ENCODE data around the gene BMX.

BMX gene

GRCh38 chrX:15594371-15594770, 93.8 kb downstream of the BMX start:
- H3K27ac ChIP-seq, result no peak overlapping the region
- ChIA-PET POLR2A (ENCODE audit: low non-redundant PET) (no interaction called here), CTCF (no interaction called here)
- DNase-seq (ENCODE audit: low spot score), result peak; percentile 9
- TF ChIP-seq, protein P1, sequence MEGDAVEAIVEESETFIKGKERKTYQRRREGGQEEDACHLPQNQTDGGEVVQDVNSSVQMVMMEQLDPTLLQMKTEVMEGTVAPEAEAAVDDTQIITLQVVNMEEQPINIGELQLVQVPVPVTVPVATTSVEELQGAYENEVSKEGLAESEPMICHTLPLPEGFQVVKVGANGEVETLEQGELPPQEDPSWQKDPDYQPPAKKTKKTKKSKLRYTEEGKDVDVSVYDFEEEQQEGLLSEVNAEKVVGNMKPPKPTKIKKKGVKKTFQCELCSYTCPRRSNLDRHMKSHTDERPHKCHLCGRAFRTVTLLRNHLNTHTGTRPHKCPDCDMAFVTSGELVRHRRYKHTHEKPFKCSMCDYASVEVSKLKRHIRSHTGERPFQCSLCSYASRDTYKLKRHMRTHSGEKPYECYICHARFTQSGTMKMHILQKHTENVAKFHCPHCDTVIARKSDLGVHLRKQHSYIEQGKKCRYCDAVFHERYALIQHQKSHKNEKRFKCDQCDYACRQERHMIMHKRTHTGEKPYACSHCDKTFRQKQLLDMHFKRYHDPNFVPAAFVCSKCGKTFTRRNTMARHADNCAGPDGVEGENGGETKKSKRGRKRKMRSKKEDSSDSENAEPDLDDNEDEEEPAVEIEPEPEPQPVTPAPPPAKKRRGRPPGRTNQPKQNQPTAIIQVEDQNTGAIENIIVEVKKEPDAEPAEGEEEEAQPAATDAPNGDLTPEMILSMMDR (conservative IDR thresholded peaks at IDR 0.05; ENCODE audit: low read depth), result no peak

DNA sequence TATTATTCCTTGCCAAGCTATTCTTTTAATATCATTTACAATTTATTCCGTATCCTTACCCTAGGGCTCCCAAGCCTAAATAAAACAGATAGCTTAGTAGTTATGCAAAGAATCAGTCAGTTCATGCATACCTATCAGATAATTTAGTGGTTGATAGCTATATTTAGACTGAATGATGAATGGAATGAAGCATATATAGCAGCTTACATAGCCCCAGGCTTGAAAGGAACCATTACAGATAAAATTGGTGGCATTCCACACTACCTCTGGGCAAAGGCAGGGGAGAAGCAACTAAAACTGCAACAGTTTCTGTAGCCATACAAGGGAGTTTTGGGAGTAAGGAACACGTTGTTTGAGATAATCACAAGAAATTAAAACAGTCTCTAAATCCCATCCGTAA, 97.4 kb downstream of the BMX start:
- TF ChIP-seq, protein P1 (conservative IDR thresholded peaks at IDR 0.05; ENCODE audit: low read depth), result no peak
- no peak overlapping the region for H3K27ac ChIP-seq
- DNase-seq (ENCODE audit: low spot score), result no peak
- ChIA-PET CTCF (no interaction called here), POLR2A (ENCODE audit: low non-redundant PET) (no interaction called here)

DNA sequence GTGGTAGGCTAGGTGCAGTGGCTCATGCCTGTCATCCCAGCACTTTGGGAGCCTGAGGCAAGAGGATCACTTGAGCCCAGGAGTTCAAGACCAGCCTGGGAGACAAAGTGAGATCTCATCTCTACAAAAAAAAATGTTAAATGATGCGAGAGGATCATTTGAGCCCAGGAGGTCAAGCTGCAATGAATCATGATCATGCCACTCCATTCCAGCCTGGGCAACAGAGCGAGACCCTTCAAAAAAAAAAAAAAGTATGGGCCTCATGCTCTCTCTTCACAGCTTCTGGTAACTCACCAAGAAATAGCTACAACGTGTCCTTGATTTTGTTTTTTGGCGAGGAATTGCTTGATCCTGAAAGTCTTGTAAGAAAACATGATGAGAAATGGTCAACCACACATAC, 98.9 kb downstream of the BMX start:
- no peak overlapping the region for H3K27ac ChIP-seq
- TF ChIP-seq, protein P1 (conservative IDR thresholded peaks at IDR 0.05; ENCODE audit: low read depth), result no peak
- no peak for DNase-seq (ENCODE audit: low spot score)
- POLR2A ChIA-PET (ENCODE audit: low non-redundant PET), result no interaction called here
- CTCF ChIA-PET, result interaction anchor here (0.6 kb wide), 1 partner anchor 118 kb away, joined by 3 read pairs; no protein-coding TSS in a partner anchor

- TF ChIP-seq, protein P1 (conservative IDR thresholded peaks at IDR 0.05; ENCODE audit: low read depth), result no peak
- CTCF ChIA-PET, result interaction anchor here (0.6 kb wide), 1 partner anchor 117 kb away, joined by 3 read pairs; no protein-coding TSS in a partner anchor
- DNase-seq (ENCODE audit: low spot score), result no peak
- POLR2A ChIA-PET (ENCODE audit: low non-redundant PET), result no interaction called here
- H3K27ac ChIP-seq, result no peak overlapping the region
These were observed 99.4 kb downstream of the BMX start for GRCh38 chrX:15600049-15600448.

DNA sequence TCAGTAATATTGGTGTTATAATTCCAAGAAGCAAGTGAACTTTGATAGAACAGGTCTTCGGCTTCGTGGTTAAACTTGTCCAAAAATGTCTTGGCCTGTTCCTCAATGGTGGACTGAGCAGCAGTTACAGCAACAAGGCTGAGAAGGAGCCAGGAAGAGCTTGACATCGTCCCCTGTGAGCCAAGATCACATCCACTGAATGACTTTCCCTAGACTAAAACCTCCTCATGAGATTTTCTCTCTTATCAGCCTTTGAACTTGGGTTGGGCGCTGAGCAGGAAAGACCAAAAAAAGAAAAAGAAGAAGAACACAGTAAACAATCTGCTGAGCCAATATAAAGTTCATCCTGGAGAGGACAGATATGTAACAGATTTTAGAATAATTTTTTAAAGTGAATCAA, 100.1 kb downstream of the BMX start, which contains the start of gene ACE2:
Gene ACE2, minus strand, starts transcription at position 216 of the 400 bp plus-strand sequence. Its CDS starts 49 bp downstream, at position 167.
- POLR2A ChIA-PET (ENCODE audit: low non-redundant PET), result no interaction called here
- CTCF ChIA-PET, result no interaction called here
- no peak for DNase-seq (ENCODE audit: low spot score)
- TF ChIP-seq, protein P1 (conservative IDR thresholded peaks at IDR 0.05; ENCODE audit: low read depth), result no peak
- H3K27ac ChIP-seq, result no peak within 1 kb of the TSS

DNA sequence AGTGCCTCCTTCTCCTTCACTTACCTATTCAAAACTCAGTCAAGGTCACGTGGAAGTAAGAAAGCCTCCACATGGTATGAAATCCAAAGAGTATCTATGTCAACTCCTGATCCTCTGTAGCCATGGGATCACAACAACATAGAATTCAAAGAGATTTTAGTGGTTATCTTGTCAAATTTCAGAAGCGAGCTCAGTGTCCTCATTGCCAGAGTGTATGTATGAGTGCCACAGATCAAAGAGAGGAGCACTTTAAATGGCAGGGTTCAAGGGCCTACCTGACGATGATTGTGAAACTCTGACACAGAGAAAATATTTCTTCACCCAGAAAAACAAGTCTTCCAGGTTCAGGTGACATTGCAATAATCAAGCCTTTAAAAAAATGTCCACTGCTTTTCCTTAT, 101.3 kb downstream of the BMX start:
- H3K27ac ChIP-seq, result no peak overlapping the region
- TF ChIP-seq, protein P1 (conservative IDR thresholded peaks at IDR 0.05; ENCODE audit: low read depth), result no peak
- DNase-seq (ENCODE audit: low spot score), result no peak
- POLR2A ChIA-PET (ENCODE audit: low non-redundant PET), result no interaction called here
- CTCF ChIA-PET, result interaction anchor here (0.5 kb wide), 1 partner anchor 92 kb away, joined by 3 read pairs; no protein-coding TSS in a partner anchor

GRCh38 chrX:15602761-15603160, 102.2 kb downstream of the BMX start:
- TF ChIP-seq, protein P1 (conservative IDR thresholded peaks at IDR 0.05; ENCODE audit: low read depth), result no peak
- H3K27ac ChIP-seq, result no peak overlapping the region
- CTCF ChIA-PET, result no interaction called here
- no peak for DNase-seq (ENCODE audit: low spot score)
- POLR2A ChIA-PET (ENCODE audit: low non-redundant PET), result no interaction called here
